ENCODE results near the gene RIT2.

Gene RIT2

DNA sequence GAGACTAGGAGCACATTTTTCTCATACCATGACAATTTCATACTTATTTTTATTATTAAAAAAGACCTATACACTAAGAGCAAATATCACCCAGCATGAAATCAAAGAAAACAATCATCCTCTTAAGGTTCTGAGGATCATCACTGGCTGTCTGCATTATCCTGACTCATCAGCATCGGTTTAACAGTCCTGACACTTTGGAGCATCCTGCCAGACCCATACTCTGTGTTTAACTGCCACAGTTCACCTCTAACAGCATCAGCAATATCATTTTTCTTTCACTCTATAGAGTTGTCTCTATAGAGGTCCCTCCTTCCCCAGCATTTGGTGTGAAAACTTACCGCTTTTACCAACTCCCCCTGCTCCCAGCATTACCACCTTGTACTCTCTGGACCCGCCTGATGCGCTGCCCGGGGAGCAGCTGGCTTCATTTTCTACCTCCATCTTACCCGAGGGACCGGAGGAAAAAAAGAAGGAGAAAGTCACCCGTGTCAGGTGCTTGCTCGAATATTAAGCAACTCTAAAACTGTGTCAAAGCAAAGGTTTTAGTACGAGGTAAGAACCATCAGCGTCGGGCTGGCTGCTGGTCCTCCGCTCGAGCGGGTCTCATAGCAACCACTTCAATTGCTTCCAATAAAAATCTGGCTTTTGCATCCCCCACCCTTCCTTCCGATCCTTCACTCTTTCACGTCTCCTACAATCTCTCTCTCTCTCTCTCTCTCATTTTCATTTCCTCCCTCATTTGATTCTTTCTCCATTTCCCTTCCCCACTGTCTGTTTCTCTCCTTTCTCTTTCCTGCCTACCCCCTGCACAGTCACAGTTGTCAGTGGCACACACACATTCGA, at the start of gene RIT2:
RIT2 (minus strand) TSS at position 610 of the 846 bp plus-strand sequence.
- Histone ChIP-seq H3K9ac (ENCODE audit: low read depth, low read length) (no peak within 1 kb of the TSS), H3K4me3 (ENCODE audit: low read length) (no peak within 1 kb of the TSS), H3K36me3 (ENCODE audit: insufficient read depth, low read depth, low read length) (no peaks in the 10 kb centered on the region), H3K27me3 (ENCODE audit: insufficient read depth, low read length) (no peaks in the 10 kb centered on the region), H3K4me1 (ENCODE audit: insufficient read depth, low read length) (no peaks in the 10 kb centered on the region; the same call in 1 of the 2 replicates), H3K27ac (ENCODE audit: low read length) (no peak within 1 kb of the TSS), H3K9me3 (ENCODE audit: insufficient read depth, low read depth, low read length) (no peaks in the 10 kb centered on the region)

DNA sequence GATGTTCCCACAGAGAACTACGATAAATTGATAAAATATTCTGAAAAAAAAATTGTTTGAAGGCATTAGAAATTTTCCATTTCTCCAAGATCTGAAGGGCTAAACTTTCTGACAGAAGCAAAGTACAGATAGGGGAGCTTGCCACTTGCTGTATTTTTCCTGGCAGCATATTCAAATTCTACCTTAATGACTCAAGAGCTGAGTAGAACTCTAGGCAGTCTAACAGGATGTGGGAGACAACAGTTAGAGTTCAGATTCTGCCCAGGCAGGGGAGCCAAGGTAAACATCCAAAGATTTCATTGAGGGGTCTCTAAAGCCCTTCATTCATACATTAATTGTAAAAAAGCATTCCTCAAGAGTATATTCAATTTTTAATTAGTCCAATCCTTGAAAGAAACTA, 46.0 kb upstream of the RIT2 start:
- H3K27ac ChIP-seq (ENCODE audit: low read length): no peak overlapping the region
- no peaks in the 10 kb centered on the region for H3K36me3 ChIP-seq (ENCODE audit: insufficient read depth, low read depth, low read length)
- no peaks in the 10 kb centered on the region for H3K4me1 ChIP-seq (ENCODE audit: insufficient read depth, low read length)
- no peak overlapping the region for H3K9ac ChIP-seq (ENCODE audit: low read depth, low read length)
- peaks cover 34% of the 10 kb centered on the region for H3K9me3 ChIP-seq (ENCODE audit: insufficient read depth, low read depth, low read length)
- H3K4me3 ChIP-seq (ENCODE audit: low read length): no peak overlapping the region
- H3K27me3 ChIP-seq (ENCODE audit: insufficient read depth, low read length): no peaks in the 10 kb centered on the region

DNA sequence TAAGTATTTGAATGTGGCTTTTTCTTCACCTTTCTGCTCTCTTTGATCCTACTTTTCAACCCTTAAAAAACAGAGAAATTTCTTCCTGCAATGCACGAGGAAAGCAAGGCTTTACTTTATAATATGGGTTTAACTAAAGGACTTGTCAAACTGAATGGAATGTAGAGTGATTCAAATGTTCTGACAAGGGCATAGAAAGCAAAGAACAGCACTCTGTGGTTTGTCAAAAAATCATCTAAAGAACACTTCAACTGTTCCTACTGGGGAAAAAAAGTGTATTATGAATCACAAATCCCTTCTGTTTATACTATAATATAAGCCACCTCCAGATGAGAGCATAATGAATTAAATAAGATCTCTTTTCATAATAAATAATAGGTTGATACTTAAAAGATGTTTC, 45.0 kb upstream of the RIT2 start:
- Histone ChIP-seq H3K9me3 (ENCODE audit: insufficient read depth, low read depth, low read length) (peaks cover 25% of the 10 kb centered on the region), H3K9ac (ENCODE audit: low read depth, low read length) (no peak overlapping the region), H3K4me1 (ENCODE audit: insufficient read depth, low read length) (no peaks in the 10 kb centered on the region), H3K27me3 (ENCODE audit: insufficient read depth, low read length) (no peaks in the 10 kb centered on the region), H3K36me3 (ENCODE audit: insufficient read depth, low read depth, low read length) (no peaks in the 10 kb centered on the region), H3K27ac (ENCODE audit: low read length) (no peak overlapping the region), H3K4me3 (ENCODE audit: low read length) (no peak overlapping the region)

DNA sequence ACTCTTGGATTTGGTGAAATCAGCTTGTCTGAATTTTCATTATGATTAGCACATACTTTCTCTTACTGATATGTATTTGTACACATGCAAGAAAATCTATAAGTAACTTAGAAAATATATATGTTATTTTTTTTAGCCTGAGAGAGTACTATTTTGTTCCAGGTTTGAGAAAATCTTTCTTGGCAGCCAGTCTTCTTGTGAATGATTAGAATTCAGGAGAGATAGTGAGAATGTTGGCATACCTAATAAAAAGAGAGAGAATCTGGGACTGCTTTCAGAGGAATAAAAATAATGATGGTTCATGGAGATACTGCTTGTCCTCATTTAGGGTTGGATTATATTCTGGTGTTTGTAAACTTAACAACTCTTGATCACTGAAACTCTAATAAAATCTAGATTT, 44.4 kb upstream of the RIT2 start:
- H3K4me3 ChIP-seq (ENCODE audit: low read length): no peak overlapping the region
- H3K27me3 ChIP-seq (ENCODE audit: insufficient read depth, low read length): no peaks in the 10 kb centered on the region
- no peak overlapping the region for H3K27ac ChIP-seq (ENCODE audit: low read length)
- H3K9me3 ChIP-seq (ENCODE audit: insufficient read depth, low read depth, low read length): peaks cover 19% of the 10 kb centered on the region
- H3K36me3 ChIP-seq (ENCODE audit: insufficient read depth, low read depth, low read length): no peaks in the 10 kb centered on the region
- H3K9ac ChIP-seq (ENCODE audit: low read depth, low read length): no peak overlapping the region
- no peaks in the 10 kb centered on the region for H3K4me1 ChIP-seq (ENCODE audit: insufficient read depth, low read length)

DNA sequence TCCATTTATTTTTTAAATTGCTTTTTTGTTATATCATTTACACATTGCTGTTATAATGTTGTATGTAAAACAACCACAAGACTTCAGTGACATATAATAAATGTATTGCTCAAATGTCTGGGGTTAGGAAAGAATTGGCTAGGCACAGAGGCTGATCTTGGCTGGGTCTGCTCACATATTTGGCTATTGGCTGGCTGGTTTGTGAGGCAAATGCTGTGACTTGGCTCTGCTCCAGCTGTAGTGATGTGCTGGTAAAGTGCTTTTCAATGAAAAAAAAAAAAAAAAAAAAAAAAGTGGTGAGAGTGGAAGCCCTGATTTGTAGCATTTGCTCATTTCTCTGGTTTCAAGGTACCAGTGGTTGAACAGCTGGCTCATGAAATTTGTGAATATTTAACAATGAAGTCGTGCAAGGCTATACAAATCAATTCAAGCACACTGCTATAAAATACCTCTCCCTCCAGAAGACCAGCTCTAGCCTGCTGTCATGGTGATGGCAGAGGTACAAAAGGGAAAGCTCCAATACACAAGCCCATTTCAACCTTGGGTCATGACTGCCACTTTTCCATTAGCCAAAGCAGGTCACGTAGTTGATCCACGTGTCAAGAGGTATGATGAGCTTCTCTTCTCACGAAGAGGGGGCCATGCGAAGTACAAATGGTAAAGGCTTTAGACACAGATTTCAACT, 43.7 kb upstream of the RIT2 start:
- Histone ChIP-seq H3K4me1 (ENCODE audit: insufficient read depth, low read length) (no peaks in the 10 kb centered on the region), H3K9me3 (ENCODE audit: insufficient read depth, low read depth, low read length) (peaks cover 13% of the 10 kb centered on the region), H3K27ac (ENCODE audit: low read length) (no peak overlapping the region), H3K27me3 (ENCODE audit: insufficient read depth, low read length) (no peaks in the 10 kb centered on the region), H3K36me3 (ENCODE audit: insufficient read depth, low read depth, low read length) (no peaks in the 10 kb centered on the region), H3K4me3 (ENCODE audit: low read length) (no peak overlapping the region), H3K9ac (ENCODE audit: low read depth, low read length) (no peak overlapping the region)

- H3K27ac ChIP-seq (ENCODE audit: low read length): no peak overlapping the region
- no peaks in the 10 kb centered on the region for H3K27me3 ChIP-seq (ENCODE audit: insufficient read depth, low read length)
- no peak overlapping the region for H3K4me3 ChIP-seq (ENCODE audit: low read length)
- H3K9me3 ChIP-seq (ENCODE audit: insufficient read depth, low read depth, low read length): peaks cover 4% of the 10 kb centered on the region; the same call in 1 of the 2 replicates
- no peaks in the 10 kb centered on the region for H3K36me3 ChIP-seq (ENCODE audit: insufficient read depth, low read depth, low read length)
- no peaks in the 10 kb centered on the region for H3K4me1 ChIP-seq (ENCODE audit: insufficient read depth, low read length)
- H3K9ac ChIP-seq (ENCODE audit: low read depth, low read length): no peak overlapping the region
These were observed 42.9 kb upstream of the RIT2 start for GRCh38 chr18:43158381-43158780.

DNA sequence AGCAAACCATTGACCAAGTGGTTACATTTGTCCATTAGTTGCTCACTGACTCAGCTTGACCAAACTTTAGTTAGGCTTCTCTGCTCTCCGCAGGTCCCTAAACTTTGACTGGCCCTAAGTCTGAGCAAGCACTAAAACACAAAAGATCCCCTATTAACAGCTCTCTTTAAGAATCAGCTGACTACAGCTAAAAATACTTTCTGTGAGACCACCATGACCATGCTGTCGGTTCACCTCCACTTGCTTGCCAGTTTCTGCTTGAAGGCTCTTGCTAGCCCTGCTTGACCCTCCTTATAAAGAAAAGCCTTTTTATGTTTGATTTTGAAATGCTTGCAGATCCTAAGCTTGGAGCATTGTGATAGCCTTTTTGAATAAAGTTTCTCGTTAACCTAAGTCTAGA, 40.4 kb upstream of the RIT2 start:
- no peak overlapping the region for H3K4me3 ChIP-seq (ENCODE audit: low read length)
- no peaks in the 10 kb centered on the region for H3K4me1 ChIP-seq (ENCODE audit: insufficient read depth, low read length)
- no peak overlapping the region for H3K9ac ChIP-seq (ENCODE audit: low read depth, low read length)
- H3K27me3 ChIP-seq (ENCODE audit: insufficient read depth, low read length): no peaks in the 10 kb centered on the region
- no peaks in the 10 kb centered on the region for H3K9me3 ChIP-seq (ENCODE audit: insufficient read depth, low read depth, low read length)
- H3K36me3 ChIP-seq (ENCODE audit: insufficient read depth, low read depth, low read length): no peaks in the 10 kb centered on the region
- no peak overlapping the region for H3K27ac ChIP-seq (ENCODE audit: low read length)

- H3K27me3 ChIP-seq (ENCODE audit: insufficient read depth, low read length): no peaks in the 10 kb centered on the region
- H3K4me3 ChIP-seq (ENCODE audit: low read length): no peak overlapping the region
- no peak overlapping the region for H3K9ac ChIP-seq (ENCODE audit: low read depth, low read length)
- H3K9me3 ChIP-seq (ENCODE audit: insufficient read depth, low read depth, low read length): no peaks in the 10 kb centered on the region
- no peak overlapping the region for H3K27ac ChIP-seq (ENCODE audit: low read length)
- no peaks in the 10 kb centered on the region for H3K36me3 ChIP-seq (ENCODE audit: insufficient read depth, low read depth, low read length)
- H3K4me1 ChIP-seq (ENCODE audit: insufficient read depth, low read length): no peaks in the 10 kb centered on the region
These were observed 32.7 kb upstream of the RIT2 start for GRCh38 chr18:43148231-43148630.

- no peak overlapping the region for H3K9ac ChIP-seq (ENCODE audit: low read depth, low read length)
- H3K27me3 ChIP-seq (ENCODE audit: insufficient read depth, low read length): no peaks in the 10 kb centered on the region
- no peaks in the 10 kb centered on the region for H3K36me3 ChIP-seq (ENCODE audit: insufficient read depth, low read depth, low read length)
- H3K4me3 ChIP-seq (ENCODE audit: low read length): no peak overlapping the region
- H3K27ac ChIP-seq (ENCODE audit: low read length): no peak overlapping the region
- H3K9me3 ChIP-seq (ENCODE audit: insufficient read depth, low read depth, low read length): no peaks in the 10 kb centered on the region; the same call in 1 of the 2 replicates
- no peaks in the 10 kb centered on the region for H3K4me1 ChIP-seq (ENCODE audit: insufficient read depth, low read length)
These were observed 25.7 kb upstream of the RIT2 start for GRCh38 chr18:43141208-43141607.

- Histone ChIP-seq H3K36me3 (ENCODE audit: insufficient read depth, low read depth, low read length) (no peaks in the 10 kb centered on the region), H3K27ac (ENCODE audit: low read length) (no peak overlapping the region), H3K9ac (ENCODE audit: low read depth, low read length) (no peak overlapping the region), H3K9me3 (ENCODE audit: insufficient read depth, low read depth, low read length) (no peaks in the 10 kb centered on the region; the same call in 1 of the 2 replicates), H3K4me1 (ENCODE audit: insufficient read depth, low read length) (no peaks in the 10 kb centered on the region), H3K27me3 (ENCODE audit: insufficient read depth, low read length) (no peaks in the 10 kb centered on the region), H3K4me3 (ENCODE audit: low read length) (no peak overlapping the region)
These were observed 23.9 kb upstream of the RIT2 start for GRCh38 chr18:43139288-43139946.

GRCh38 chr18:43134876-43135275, 19.4 kb upstream of the RIT2 start:
- no peaks in the 10 kb centered on the region for H3K4me1 ChIP-seq (ENCODE audit: insufficient read depth, low read length)
- no peak overlapping the region for H3K27ac ChIP-seq (ENCODE audit: low read length)
- no peaks in the 10 kb centered on the region for H3K27me3 ChIP-seq (ENCODE audit: insufficient read depth, low read length)
- no peak overlapping the region for H3K9ac ChIP-seq (ENCODE audit: low read depth, low read length)
- no peaks in the 10 kb centered on the region for H3K36me3 ChIP-seq (ENCODE audit: insufficient read depth, low read depth, low read length)
- H3K9me3 ChIP-seq (ENCODE audit: insufficient read depth, low read depth, low read length): peaks cover 3% of the 10 kb centered on the region; the same call in 1 of the 2 replicates
- H3K4me3 ChIP-seq (ENCODE audit: low read length): no peak overlapping the region
